ENCODE data around the gene PARN.
"Not testable (repeated sequence)": the region's sequence is repeated elsewhere in the genome, so short reads cannot be mapped to it uniquely, and the experiment has no call there.

Gene PARN

DNA sequence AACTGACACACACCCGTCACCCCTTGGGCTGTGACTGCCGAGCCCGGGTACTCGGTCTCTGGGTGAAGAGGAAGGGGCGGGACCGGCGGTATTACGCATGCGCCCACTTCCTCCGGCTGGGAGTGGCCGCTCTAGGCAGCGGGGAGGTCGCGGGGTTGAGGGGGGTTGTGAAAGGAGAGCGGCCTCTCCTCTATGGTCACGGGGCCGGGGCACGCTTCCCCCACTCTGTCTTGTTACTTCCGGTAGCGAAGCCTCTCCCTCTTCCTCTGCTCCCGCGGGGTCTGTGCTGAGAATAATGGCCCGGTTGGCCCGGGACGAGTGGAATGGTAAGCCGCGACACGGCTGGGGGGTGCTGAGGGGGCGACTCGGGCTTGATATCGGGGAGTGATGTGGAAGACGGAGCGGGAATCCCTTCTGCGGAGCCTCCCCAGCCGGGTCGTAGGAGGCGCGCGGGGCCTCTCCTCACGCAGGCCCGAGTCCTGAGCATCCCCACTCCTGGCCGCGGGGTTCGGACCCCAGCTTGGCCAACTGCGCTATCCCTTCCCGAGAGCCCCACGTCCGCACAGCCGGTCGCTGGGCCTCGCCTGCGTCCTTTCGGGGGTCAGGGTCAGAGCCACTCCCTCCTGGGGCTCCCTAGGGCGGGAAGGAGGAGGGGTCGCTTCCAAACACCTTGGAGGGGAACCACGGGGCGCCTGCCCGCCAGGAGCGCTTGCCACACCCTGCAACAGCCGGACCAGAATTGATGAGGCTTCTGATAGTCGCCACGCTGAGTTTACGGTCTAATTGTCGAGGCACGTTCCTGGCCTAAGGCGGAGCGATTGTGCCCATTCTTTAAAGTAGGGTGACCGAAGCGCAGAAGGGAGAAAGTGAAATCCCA, 2.9 kb upstream of the PARN start, which contains the start of gene BFAR:
Gene BFAR, plus strand, starts transcription at position 259 of the 877 bp plus-strand sequence. CDS start 11,396 bp downstream, outside the sequence.
- DNase-seq (ENCODE audit: low read depth), result peak; percentile 100

DNA sequence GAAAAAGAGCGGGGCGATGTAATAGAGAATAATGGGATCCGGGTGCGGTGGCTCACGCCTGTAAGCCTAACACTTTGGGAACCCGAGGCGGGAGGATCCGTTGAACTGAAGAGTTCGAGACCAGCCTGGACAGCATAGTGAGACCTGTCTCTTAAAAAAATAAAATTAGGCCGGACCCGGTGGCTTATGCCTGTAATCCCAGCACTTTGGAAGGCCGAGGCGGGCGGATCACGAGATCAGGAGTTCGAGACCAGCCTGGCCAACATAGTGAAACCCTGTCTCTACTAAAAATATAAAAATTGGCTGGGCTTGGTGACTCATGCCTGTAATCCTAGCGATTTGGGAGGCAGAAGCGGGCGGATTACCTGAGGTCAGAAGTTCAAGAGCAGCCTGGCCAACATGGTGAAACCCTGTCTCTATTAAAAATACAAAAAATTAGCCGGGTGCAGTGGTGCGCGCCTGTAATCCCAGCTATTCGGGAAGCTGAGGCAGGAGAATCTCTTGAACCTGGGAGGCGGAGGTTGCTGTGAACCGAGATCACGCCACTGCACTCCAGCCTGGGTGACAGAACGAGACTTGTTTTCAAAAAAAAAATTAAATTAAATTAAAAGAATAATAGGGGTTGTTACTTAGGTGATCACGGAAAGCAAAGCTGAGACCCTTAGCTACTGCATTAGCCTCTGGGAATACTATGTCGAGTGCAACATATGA, 715 bp upstream of the PARN start:
- DNase-seq (ENCODE audit: low read depth), result not testable (repeated sequence)

DNA sequence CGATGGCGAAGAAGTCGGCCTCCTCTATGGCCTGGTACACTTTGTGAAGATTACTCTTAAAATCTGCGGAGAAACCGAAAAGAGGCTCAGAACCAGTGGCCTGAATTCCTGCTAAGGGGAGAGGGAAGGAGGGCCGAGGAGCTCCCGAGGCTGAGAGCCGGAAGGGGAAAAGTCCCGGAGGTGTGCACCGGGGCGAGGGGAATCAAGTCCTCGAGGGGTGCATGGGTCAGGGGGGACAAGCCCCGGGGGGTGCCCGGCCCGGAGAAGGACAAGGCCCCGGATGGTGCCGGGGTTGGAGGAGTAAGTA, 495 bp downstream of the PARN start:
- DNase-seq (ENCODE audit: low read depth), result peak; percentile 26

DNA sequence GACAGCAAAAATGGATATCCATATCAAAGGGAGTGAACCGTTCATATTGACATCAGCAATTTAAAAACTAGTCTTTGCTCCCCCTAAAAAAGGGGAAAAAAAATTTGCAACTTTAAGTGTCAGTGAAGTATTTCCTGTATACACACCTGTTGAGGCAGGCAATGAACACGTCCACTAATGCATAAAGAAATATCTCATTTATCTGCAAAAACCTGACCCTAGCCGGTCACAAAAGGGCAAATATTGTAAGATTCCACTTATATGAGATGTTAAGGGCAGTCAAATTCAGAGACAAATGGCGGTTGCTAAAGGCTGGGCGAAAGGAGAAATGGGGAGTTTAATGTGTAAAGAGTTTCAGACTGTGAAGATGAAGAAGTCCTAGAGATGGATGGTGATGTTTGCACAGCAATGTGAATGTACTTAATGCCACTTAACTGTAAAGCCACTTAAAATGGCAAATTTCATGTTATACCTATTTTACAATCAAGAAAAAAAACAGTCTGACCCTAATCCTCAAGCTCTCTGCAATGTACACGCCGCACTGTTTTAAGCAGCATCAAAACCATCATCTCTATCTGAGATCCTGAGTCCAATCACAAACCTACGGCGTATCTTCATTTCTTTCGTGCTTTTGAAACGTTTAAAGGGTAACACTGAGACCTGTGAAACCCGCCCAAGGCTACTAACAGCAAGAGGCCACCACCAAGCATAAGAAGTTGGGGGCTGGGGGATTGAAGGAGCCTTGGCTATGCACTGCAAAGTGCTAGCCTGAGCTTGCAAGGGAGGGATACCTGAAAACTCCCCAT, 1.1 kb downstream of the PARN start:
- DNase-seq (ENCODE audit: low read depth), result peak; percentile 12

DNA sequence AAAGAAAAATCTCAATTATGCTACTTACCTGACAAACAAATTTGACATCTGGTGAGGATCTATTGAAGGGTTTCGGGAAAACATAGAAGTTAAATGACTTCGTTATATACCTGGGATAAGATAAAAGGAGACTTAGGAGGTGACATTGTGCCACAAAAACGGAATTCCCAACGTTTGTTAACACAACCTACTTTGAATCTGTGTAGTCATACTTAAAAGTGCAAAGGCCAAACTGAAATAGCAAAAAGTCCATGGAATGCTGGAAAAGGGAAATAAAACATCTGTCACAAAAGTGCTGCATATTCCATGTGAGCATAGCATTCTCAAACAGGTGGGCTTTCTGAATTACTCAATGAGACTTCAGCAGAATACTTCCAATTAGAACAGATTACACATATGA, 3.0 kb downstream of the PARN start:
- no peak for DNase-seq (ENCODE audit: low read depth)

DNA sequence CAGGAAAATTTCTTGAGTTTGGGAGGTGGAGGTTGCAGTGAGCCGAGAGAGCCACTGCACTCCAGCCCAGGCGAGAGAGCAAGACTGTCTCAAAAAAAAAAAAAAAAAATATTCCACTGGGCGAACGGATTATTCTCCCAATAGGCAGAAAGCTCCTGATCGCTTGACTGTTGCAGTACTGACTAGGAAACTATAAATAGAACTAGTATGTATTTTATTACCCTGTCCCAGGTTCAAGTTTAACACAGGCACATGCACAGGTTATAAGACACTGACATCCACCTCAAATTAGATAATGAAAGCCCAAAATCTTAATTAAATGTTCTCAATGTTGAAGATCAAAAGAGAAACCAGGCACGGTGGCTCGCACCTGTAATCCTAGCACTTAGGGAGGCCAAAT, 11.5 kb downstream of the PARN start:
- DNase-seq (ENCODE audit: low read depth), result no peak

DNA sequence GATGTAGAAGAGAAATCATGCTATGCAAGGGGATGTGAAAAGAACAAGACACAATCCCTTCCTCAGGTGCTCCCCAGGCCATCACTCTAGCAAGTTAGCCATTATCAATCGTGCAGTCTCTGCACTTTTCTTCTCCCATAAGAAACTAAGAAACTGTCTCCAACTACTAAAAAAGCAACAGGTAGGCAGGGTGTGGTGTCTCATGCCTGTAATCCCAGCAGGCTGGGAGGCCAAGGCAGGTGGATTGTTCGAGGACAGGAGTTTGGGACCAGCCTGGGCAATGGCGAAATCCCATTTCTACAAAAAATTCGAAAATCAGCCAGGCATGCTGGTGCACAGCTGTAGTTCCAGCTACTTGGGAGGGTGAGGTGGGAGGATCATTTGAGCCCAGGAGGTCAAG, 13.8 kb downstream of the PARN start:
- no peak for DNase-seq (ENCODE audit: low read depth)

DNA sequence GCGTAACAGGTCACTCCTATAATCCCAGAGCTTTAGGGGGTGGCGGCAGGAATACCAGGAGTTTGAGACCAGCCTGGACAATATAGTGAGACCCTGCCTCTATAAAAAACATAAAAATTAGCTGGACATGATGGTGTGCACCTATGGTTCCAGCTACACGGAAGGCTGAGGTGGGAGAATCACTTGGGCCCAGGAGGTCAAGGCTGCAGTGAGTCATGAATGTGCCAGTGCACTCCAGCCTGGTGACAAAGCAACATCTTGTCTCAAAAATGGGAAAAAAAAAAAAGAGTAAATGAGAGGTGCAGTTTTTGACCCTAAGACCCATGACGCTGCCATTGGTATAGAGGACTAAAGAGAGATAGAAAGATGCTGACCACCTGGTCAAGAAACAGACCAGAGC, 16.1 kb downstream of the PARN start:
- DNase-seq (ENCODE audit: low read depth), result no peak

DNA sequence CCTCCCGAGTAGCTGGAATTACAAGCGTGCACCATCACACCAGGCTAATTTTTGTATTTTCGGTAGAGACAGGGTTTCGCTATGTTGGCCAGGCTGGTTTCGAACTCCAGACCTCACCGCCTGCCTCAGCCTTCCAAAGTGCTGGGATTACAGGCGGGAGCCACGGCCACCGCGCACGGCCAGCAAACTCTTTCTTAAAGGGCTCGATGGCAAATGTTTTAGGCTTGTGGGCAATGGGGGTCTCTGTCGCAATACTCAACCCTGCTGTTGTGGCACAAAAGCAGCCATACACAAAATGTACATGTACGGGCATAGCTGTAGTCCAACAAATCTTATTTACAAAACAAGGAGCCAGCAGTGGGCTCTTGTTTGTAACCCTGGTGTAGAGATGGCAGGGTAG, 18.4 kb downstream of the PARN start:
- no peak for DNase-seq (ENCODE audit: low read depth)

DNA sequence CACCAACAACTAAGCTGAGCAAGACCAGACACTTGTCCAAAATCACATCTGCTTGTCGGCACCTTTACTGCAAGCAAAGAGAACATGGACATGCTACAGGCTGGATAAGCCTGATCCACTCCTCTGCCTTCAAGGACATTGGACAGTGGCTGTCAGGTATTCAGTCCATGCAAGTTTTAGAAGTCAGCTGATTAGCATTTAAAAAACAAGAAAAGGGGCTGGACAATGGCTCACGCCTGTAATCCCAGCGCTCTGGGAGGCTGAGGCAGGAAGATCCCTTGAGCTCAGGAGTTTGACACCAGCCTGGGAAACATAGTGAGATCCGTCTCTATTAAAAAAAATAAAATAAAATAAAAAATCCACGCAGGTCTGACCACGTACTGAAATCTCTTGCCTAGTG, 20.3 kb downstream of the PARN start:
- DNase-seq (ENCODE audit: low read depth), result no peak

DNA sequence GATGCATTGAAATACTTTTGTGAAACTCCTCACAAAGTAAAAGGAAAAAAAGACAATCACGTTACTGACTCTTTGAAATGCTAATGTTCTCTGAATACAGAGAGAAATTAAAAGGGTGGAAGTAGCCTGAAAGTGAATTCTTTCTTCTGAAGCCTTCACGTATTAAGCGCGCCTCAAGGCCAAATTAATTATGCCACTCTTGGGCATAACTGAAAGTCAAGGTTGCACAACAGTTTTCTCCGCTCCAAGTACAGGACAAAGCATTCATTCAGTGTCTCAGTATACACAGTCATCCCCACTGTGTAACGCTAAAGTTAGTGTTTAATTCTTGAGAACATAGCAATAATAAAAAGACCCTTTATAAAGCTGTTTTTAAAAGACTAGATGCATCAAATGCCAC, 21.5 kb downstream of the PARN start:
- no peak for DNase-seq (ENCODE audit: low read depth)

DNA sequence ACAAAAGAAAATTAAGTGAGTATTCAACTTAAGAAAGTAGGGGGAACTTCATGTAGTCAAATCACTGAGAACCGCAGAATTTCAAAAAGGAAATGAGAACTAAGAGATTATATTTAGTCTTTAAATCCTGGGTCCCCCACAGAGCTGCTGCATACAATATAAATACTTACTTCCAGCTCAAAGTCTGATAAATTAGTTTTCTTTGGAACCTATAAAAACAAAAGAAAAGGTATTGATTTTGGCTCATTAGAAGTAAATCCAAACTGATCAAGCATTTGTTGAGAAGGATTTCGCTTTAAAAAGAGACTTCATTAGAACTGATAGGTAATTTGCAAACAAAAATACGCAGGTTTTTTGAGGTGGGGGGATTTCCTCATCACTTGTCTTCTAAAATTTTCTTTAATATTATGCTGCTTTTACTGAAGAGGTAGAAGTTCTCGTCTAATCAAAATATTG, 21.9 kb downstream of the PARN start:
- no peak for DNase-seq (ENCODE audit: low read depth)

DNA sequence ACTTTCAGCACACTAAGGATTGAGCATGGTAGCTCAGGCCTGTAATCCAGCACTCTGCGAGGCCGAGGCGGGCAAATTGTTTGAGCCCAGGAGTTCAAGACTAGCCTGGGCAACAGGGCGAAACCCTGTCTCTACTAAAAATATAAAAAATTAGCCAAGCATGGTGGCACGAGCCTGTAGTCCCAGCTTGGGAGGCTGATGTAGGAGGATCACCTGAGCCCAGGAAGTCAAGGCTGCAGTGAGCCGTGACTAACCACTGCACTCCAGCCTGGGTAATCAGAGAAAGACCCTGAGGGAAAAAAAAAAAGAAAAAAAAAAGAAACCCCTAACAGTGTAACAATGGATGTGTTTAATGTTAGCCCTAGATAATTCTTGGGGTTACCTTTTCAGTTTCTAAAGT, 24.0 kb downstream of the PARN start:
- no peak for DNase-seq (ENCODE audit: low read depth)

DNA sequence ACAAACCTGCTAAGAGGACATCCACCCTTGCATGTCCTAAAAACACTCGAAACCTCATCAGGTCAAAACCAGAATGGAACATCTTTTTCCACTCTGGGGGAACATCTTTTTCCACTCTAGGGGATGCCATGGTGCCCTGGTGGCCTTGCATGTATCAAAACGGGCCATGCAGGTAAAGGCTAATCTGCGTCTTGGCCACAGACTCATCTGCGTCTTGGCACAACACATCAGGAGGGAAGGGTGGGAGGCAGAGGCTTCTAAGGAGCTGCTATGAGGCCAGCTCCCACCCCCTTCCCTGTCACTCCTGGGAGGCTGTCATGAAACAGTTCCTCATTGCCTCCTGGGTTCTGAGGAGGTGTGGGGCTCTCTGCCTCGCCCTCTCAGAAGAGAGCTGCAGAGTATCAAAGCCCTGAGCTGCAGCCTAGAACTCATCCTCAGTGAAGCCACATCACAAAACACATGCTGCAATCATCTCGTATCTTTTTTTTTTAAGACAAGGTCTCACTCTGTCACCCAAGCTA, 27.6 kb downstream of the PARN start:
- no peak for DNase-seq (ENCODE audit: low read depth)

DNA sequence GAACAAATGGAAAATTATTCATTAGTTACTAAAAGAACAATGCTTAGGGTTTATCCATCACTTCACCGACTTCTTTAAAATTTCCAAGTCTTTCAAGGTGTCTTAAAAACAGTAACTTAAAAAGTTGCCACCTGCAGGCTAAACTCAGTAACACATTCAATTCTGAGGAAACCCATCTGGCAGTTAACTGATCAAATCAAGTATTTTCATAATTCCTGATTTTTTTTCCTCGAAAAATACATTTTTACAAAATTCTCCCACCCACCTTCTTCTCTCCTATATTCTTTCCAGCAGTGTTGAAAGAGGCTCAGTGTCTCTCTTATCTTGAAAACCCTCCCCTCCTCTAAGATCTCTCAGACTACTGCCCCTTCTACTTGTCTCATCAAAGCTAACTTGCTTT, 29.9 kb downstream of the PARN start:
- no peak for DNase-seq (ENCODE audit: low read depth)

DNA sequence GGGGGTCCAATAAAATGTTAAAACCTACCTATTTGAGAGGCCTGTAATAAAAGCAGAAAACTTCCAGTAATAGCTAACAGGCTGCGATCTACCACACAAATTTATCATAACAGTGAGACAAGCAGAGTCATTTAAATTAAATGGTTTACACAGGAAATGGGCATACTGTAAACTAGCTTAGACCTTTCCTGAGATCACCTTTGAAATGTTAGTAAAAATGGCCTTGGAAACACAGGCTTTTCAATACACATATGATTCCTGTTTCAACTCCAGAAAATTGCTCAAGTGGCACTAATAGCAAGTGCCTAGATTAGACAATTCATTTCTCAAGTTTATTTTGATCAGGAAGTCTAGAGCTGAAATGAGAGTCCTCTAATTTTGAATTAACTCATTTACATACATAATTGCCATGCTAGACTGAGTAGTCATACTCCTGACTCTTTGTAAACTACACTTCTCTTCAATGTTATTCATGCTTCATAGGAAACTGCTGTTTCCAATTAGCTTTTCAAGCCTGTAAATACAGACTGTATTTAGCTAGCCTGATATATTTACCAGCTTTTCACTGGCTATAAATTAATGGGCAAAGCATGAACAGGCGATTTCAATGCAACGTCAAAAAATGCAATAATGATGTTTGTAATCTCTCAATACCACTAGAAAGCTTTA, 43.3 kb downstream of the PARN start:
- no peak for DNase-seq (ENCODE audit: low read depth)

DNA sequence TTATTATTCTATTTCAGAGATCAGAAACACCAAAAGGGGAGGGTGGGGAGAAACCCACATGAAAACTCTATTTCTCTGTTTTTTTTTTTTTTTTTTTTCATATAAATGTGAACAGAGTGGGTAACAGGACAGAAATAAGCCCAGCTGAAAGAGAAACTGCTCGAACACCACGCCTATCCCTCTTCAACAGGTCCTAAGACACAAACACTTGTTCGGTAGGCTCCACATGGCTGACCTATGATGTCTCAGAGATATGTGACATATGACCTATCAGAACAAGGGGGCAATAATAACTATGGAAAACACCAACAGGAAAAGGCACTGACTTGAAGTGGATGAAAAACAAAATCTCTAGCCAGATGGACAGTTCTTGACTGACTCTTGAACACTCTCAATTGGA, 44.8 kb downstream of the PARN start:
- no peak for DNase-seq (ENCODE audit: low read depth)

DNA sequence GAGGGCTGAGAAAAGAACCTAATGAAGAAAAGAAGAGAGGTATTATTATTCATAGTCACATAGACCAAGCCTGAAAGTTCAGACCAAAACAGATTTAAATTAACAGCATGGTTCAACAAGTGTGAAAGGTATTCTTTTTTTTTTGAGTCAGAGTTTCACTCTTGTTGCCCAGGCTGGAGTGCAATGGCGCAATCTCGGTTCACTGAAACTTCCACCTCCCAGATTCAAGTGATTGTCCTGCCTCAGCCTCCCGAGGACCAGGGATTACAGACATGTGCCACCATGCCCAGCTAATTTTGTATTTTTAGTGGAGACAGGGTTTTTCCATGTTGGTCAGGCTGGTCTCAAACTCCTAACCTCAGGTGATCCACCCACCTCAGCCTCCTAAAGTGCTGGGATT, 49.1 kb downstream of the PARN start:
- not testable (repeated sequence) for DNase-seq (ENCODE audit: low read depth)

DNA sequence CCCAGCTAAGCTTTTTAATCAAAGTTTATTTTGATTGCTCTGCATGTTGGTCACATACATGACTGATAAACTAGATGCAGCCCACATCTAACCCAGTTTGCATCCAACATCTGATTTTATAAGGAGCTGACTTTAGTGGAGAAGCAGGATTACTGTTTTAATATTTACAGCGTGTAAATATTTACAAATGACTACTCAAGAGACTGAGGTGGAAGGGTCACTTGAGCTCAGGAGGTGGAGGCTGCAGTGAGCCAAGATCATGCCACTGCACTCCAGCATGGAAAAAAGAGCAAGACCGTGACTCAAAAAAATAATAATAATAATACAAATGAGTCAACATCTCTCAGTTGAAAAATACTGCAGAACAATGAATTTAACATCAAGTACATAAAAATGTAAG, 50.8 kb downstream of the PARN start:
- DNase-seq (ENCODE audit: low read depth), result no peak

DNA sequence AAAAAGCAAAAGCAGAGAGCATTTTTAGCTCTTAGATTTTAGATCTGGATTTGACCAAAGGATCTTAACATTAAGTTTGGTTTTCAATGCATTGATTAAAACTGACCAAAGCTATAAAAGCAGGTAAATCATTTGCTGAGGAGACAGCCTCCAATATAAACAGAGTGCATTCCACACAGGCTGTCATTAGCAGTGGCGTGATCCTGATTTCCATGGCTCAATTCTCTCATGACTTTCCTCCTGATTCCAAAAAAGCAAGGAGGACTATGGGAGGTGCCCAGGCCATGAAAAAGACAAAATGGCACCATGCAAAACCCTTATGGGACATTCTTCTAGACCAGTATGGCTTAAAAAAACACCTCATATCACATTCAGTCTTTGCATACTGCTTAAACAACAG, 53.5 kb downstream of the PARN start:
- DNase-seq (ENCODE audit: low read depth), result no peak

DNA sequence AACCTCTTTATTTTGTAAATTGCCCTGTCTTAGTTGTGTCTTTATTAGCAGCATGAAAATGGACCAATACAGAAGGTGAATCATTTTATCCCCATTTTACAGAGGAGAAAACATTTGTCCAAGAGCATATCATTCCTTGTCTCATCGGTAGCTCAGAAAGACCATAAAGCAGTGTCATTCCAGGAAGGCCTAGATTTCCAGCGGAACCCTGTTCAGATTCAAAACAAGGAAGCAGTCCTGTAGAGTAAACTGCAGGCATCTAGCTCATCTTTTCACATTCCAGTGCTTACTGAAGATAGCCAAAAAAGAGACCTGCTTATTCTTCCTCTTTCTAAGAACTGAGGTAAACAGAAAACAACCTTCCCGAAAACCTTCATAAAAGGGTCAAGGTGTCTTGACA, 54.0 kb downstream of the PARN start:
- DNase-seq (ENCODE audit: low read depth), result no peak
